Endothelial cell of umbilical vein (primary cell): Measurements from ENCODE around the gene KMT2C. TPM values are rescaled to one million over a fixed set of nuclear protein-coding genes. Genes with fewer than 3 reads are reported as not detected.

Experiments
- BruUV-seq: library from RNA; stranded (reverse); fragments of 400-500 nt; replicated peaks from 2 replicates; lab custom pipeline; 2021; lab: Mats Ljungman, UMichigan
- CTCF ChIA-PET: fragments of 300-600, 350-600 bp; sonication (Branson Sonifier 250); formaldehyde crosslinking; loops from one replicate; lab custom pipeline; 2021; ENCODE audit warnings: antibody characterized with exemption, inconsistent platforms; lab: Charles Lee
- POLR2A ChIA-PET: fragments of 300-600, 350-600 bp; sonication (Branson Sonifier 250); formaldehyde crosslinking; loops from one replicate; lab custom pipeline; 2021; ENCODE audit warnings: antibody characterized with exemption, inconsistent platforms; lab: Charles Lee
- DNase-seq: peaks from one replicate; pipeline ENCODE4 v3.0.0-alpha.2; 2011; ENCODE audit warnings: low read depth, low spot score
- FAIRE-seq: peaks from 2 replicates; lab custom pipeline; 2011; peaks lifted over from hg19 to GRCh38; lab: Jason Lieb, UNC
- H2AFZ ChIP-seq: 2 replicates; pipeline ENCODE4 v1.6.0; 2012; ENCODE audit warnings: low read depth, low read length, control low read depth, inconsistent platforms
- H3K27ac ChIP-seq: 2 replicates; pipeline ENCODE4 v1.5.1; 2011; ENCODE audit warnings: low read depth, mild to moderate bottlenecking, control low read depth, low read length, moderate library complexity; ENCODE audit not compliant: insufficient read depth
- H3K27me3 ChIP-seq, 2 experiments: 2 replicates each; pipeline versions ENCODE4 v1.6.0 to v1.6.1; 2011; ENCODE audit warnings: low read length in 2 of 2, mixed read lengths in 1 of 2; ENCODE audit not compliant: control insufficient read depth in 2 of 2, insufficient read depth in 2 of 2
- H3K36me3 ChIP-seq, 2 experiments: 2 replicates in 1 of 2; 3 replicates in 1 of 2; pipeline ENCODE4 v1.5.1; 2011; ENCODE audit warnings: low read length in 2 of 2, mild to moderate bottlenecking in 1 of 2, moderate library complexity in 1 of 2; ENCODE audit not compliant: control insufficient read depth in 2 of 2, insufficient read depth in 2 of 2; ENCODE audit errors: extremely low read depth in 1 of 2
- H3K4me1 ChIP-seq: 3 replicates; pipeline ENCODE4 v1.5.1; 2011; ENCODE audit warnings: mild to moderate bottlenecking, low read length; ENCODE audit not compliant: control insufficient read depth, insufficient read depth; ENCODE audit errors: extremely low read depth
- H3K4me2 ChIP-seq: 2 replicates; pipeline ENCODE4 v1.6.1; 2011; ENCODE audit warnings: low read length, control low read depth, mixed read lengths; ENCODE audit not compliant: insufficient read depth
- H3K4me3 ChIP-seq, 3 experiments: fragments of 200-600 bp in 1 of 3; sonication (generic), shearing (Covaris generic) in 1 of 3; replicated peaks in 1 of 3; 2 replicates each; pipeline ENCODE4 v1.5.1; 2011 to 2016; ENCODE audit warnings: control low read depth in 3 of 3, low read length in 3 of 3, mild to moderate bottlenecking in 2 of 3, inconsistent platforms in 1 of 3, low read depth in 1 of 3, moderate library complexity in 1 of 3; ENCODE audit not compliant: insufficient read depth in 1 of 3
- H3K79me2 ChIP-seq: 2 replicates; pipeline ENCODE4 v1.6.0; 2012; ENCODE audit warnings: low read length, inconsistent platforms; ENCODE audit not compliant: control insufficient read depth, insufficient read depth
- H3K9ac ChIP-seq: replicated peaks from 2 replicates; pipeline ENCODE3; 2011; ENCODE audit warnings: low read length, control low read depth; ENCODE audit not compliant: insufficient read depth; ENCODE audit errors: extremely low read depth
- H3K9me1 ChIP-seq: replicated peaks from 3 replicates; pipeline ENCODE4 v1.6.0; 2011; ENCODE audit warnings: mild to moderate bottlenecking, low read length; ENCODE audit not compliant: control insufficient read depth, insufficient read depth; ENCODE audit errors: extremely low read depth
- H3K9me3 ChIP-seq: replicated peaks from 2 replicates; pipeline ENCODE4 v1.5.1; 2012; ENCODE audit warnings: low read length, inconsistent platforms; ENCODE audit not compliant: control insufficient read depth, insufficient read depth
- H4K20me1 ChIP-seq: replicated peaks from 2 replicates; pipeline ENCODE3; 2011; ENCODE audit warnings: mild to moderate bottlenecking, low read length; ENCODE audit not compliant: control insufficient read depth, insufficient read depth; ENCODE audit errors: extremely low read depth
- CTCF ChIP-seq, 2 donors: IDR thresholded peaks; 1 replicate in 1 of 2; 2 replicates in 1 of 2; pipeline ENCODE4 v1.5.1; 2011; ENCODE audit warnings: low read length in 2 of 2, mild to moderate bottlenecking in 2 of 2, moderate library complexity in 2 of 2, control low read depth in 1 of 2, inconsistent platforms in 1 of 2, low read depth in 1 of 2; ENCODE audit not compliant: insufficient read depth in 1 of 2; ENCODE audit errors: extremely low read depth in 1 of 2
- EZH2 ChIP-seq: IDR thresholded peaks from 2 replicates; pipeline ENCODE4 v1.6.1; 2012; ENCODE audit warnings: borderline replicate concordance, low read depth, mild to moderate bottlenecking, moderate library complexity, low read length, inconsistent platforms; ENCODE audit not compliant: severe bottlenecking
- FOS ChIP-seq: IDR thresholded peaks from 2 replicates; pipeline ENCODE4 v1.6.1; 2011; ENCODE audit warnings: mild to moderate bottlenecking, low read length, moderate library complexity, borderline replicate concordance; ENCODE audit not compliant: insufficient read depth
- GATA2 ChIP-seq: IDR thresholded peaks from 2 replicates; pipeline ENCODE4 v1.7.0; 2011; ENCODE audit warnings: low read depth, mild to moderate bottlenecking, moderate library complexity, mixed read lengths, low read length; ENCODE audit not compliant: insufficient read length, insufficient read depth
- JUN ChIP-seq: IDR thresholded peaks from 2 replicates; pipeline ENCODE4 v1.6.1; 2011; ENCODE audit warnings: borderline replicate concordance, low read depth; ENCODE audit not compliant: insufficient read length, insufficient read depth
- MYC ChIP-seq: IDR thresholded peaks from one replicate; pipeline ENCODE4 v1.6.1; 2011; ENCODE audit warnings: mild to moderate bottlenecking, low read depth, low read length
- POLR2A ChIP-seq: IDR thresholded peaks from 2 replicates; pipeline ENCODE4 v1.6.1; 2012; ENCODE audit warnings: low read depth, mild to moderate bottlenecking, control low read depth, low read length
- POLR2AphosphoS5 ChIP-seq: IDR thresholded peaks from 2 replicates; pipeline ENCODE4 v1.6.1; 2012; ENCODE audit warnings: low read depth, mild to moderate bottlenecking, control low read depth, low read length, moderate library complexity; ENCODE audit not compliant: insufficient read depth
- dilution Hi-C: fragments of 300-500 bp; cut with MboI; formaldehyde crosslinking; loops from one replicate; pipeline ENCODE4 v1.15.0; 2019; ENCODE audit warnings: low sequenced_read_pairs; ENCODE audit not compliant: extremely low pct_ligation_motif_present
- intact Hi-C: fragments of 100-400 bp; cut with micrococcal nuclease; formaldehyde crosslinking; loops from one replicate; pipeline ENCODE4 v1.10.0; 2022
- polyA plus RNA-seq, 4 experiments: library from polyadenylated mRNA; depleted of rRNA in 3 of 4; stranded (reverse) in 3 of 4; unstranded in 1 of 4; fragments of >200 nt; gene quantifications; 2 replicates each; pipeline versions ENCODE4 v1.2.1 to v1.2.3, GENCODE V29; 2011 to 2012; ENCODE audit warnings: missing spikeins in 1 of 4
- total RNA-seq: library from RNA; stranded (reverse); gene quantifications from 2 replicates; pipeline ENCODE4 v1.2.3, GENCODE V29; 2021
- TF ChIP-seq, protein P1 (sequence below): IDR thresholded peaks from 2 replicates; pipeline ENCODE4 v1.6.1; 2011; ENCODE audit not compliant: insufficient read depth, insufficient read length

KMT2C gene
- total and polyA plus RNA-seq, 2 donors (not counting 3 experiments of a cell fraction or from before 2014, with no cell fraction given) = 8.0 to 53.7 TPM

- H3K4me2 ChIP-seq = no peak overlapping the region
- H2AFZ ChIP-seq = no peak overlapping the region
- no peaks in the 10 kb centered on the region for H4K20me1 ChIP-seq
- intact Hi-C loops = loop anchor here (1.0 to 10.0 kb wide), 7 partner anchors 119 to 777 kb away; partner anchors contain the start of genes GALNT11, KMT2C and PRKAG2
- H3K9ac ChIP-seq = no peak overlapping the region
- H3K4me1 ChIP-seq = peaks cover 25% of the 10 kb centered on the region
- FAIRE-seq (peak; percentile 52), DNase-seq (peak; percentile 21)
- H3K79me2 ChIP-seq = no peaks in the 10 kb centered on the region
- no peak for TF ChIP-seq POLR2AphosphoS5
- no peak for TF ChIP-seq MYC
- TF ChIP-seq EZH2 = no peak
- TF ChIP-seq CTCF (IDR thresholded peaks at IDR 0.05; ENCODE audit: extremely low read depth in 1 of 2, insufficient read depth in 1 of 2, low read depth in 1 of 2, low read length in 2 of 2) = no peak
- TF ChIP-seq POLR2A = no peak
- no peak for TF ChIP-seq GATA2
- TF ChIP-seq JUN = no peak
- no peak for TF ChIP-seq FOS
- TF ChIP-seq, protein P1, sequence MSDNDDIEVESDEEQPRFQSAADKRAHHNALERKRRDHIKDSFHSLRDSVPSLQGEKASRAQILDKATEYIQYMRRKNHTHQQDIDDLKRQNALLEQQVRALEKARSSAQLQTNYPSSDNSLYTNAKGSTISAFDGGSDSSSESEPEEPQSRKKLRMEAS = no peak
- ChIA-PET POLR2A (interaction anchor here (0.5 kb wide), 1 partner anchor 16 kb away, joined by 3 read pairs; no protein-coding TSS in a partner anchor), CTCF (interaction anchor here (1.1 to 3.4 kb wide), 6 partner anchors 9 to 562 kb away, joined by 3 to 23 read pairs (median 3); no protein-coding TSS in a partner anchor)
- no peak overlapping the region for H3K27ac ChIP-seq
- dilution Hi-C loops = no loop called here
- H3K27me3 ChIP-seq = no peaks in the 10 kb centered on the region
- peaks cover 16 to 21% of the 10 kb centered on the region in 2 experiments for H3K36me3 ChIP-seq
- no TSS peak for BruUV-seq
- no peak overlapping the region for H3K4me3 ChIP-seq
- H3K9me3 ChIP-seq = no peaks in the 10 kb centered on the region
- H3K9me1 ChIP-seq = no peaks in the 10 kb centered on the region
Measured at GRCh38 chr7:152144557-152145245, 291.1 kb downstream of the KMT2C start.
